Astrocyte (in vitro differentiated cells and primary cell): ENCODE measurements around the gene GPA33. TPM values are rescaled to one million over a fixed set of nuclear protein-coding genes. Genes with fewer than 3 reads are reported as not detected.
"Not testable (repeated sequence)": the region's sequence is repeated elsewhere in the genome, so short reads cannot be mapped to it uniquely, and the experiment has no call there.

Experiments
- DNase-seq: peaks from one replicate; pipeline ENCODE4 v3.0.0-alpha.2; 2010; ENCODE audit warnings: low read depth
- FAIRE-seq: peaks from 2 replicates; lab custom pipeline; 2011; peaks lifted over from hg19 to GRCh38; lab: Jason Lieb, UNC
- H2AFZ ChIP-seq: 2 replicates; pipeline ENCODE4 v1.6.0; 2012; ENCODE audit warnings: low read depth, low read length, inconsistent platforms
- H3K27ac ChIP-seq: 2 replicates; pipeline ENCODE4 v1.5.1; 2011; ENCODE audit warnings: low read depth, low read length, inconsistent platforms
- H3K27me3 ChIP-seq: 2 replicates; pipeline ENCODE4 v1.6.0; 2011; ENCODE audit warnings: low read length, inconsistent platforms; ENCODE audit not compliant: insufficient read depth
- H3K36me3 ChIP-seq: 2 replicates; pipeline ENCODE4 v1.5.1; 2011; ENCODE audit warnings: low read length, inconsistent platforms; ENCODE audit not compliant: insufficient read depth
- H3K4me1 ChIP-seq: 2 replicates; pipeline ENCODE4 v1.5.1; 2011; ENCODE audit warnings: low read length, inconsistent platforms; ENCODE audit not compliant: insufficient read depth
- H3K4me2 ChIP-seq: 2 replicates; pipeline ENCODE4 v1.6.0; 2012; ENCODE audit warnings: low read length, inconsistent platforms
- H3K4me3 ChIP-seq: 2 replicates; pipeline ENCODE4 v1.5.1; 2011; ENCODE audit warnings: low read depth, mild to moderate bottlenecking, low read length, inconsistent platforms; ENCODE audit not compliant: insufficient read depth
- H3K79me2 ChIP-seq: 2 replicates; pipeline ENCODE4 v1.6.0; 2012; ENCODE audit warnings: mild to moderate bottlenecking, low read length, inconsistent platforms; ENCODE audit not compliant: insufficient read depth
- H3K9ac ChIP-seq: 2 replicates; pipeline ENCODE4 v1.6.0; 2012; ENCODE audit warnings: mild to moderate bottlenecking, low read length, inconsistent platforms
- H3K9me3 ChIP-seq: 2 replicates; pipeline ENCODE4 v1.5.1; 2012; ENCODE audit warnings: low read depth, mild to moderate bottlenecking, low read length, inconsistent platforms; ENCODE audit not compliant: insufficient read depth
- H4K20me1 ChIP-seq: 2 replicates; pipeline ENCODE4 v1.6.0; 2012; ENCODE audit warnings: low read length, inconsistent platforms; ENCODE audit not compliant: insufficient read depth
- H3K27ac Mint-ChIP-seq: one replicate; pipeline ENCODE4 v1.8.0; 2021; ENCODE audit warnings: mild to moderate bottlenecking, mixed read lengths; ENCODE audit not compliant: unreplicated experiment
- H3K27me3 Mint-ChIP-seq: one replicate; pipeline ENCODE4 v1.8.0; 2021; ENCODE audit warnings: low read depth, mixed read lengths; ENCODE audit not compliant: unreplicated experiment
- H3K36me3 Mint-ChIP-seq: one replicate; pipeline ENCODE4 v1.8.0; 2021; ENCODE audit warnings: low read depth, mixed read lengths; ENCODE audit not compliant: unreplicated experiment
- H3K4me1 Mint-ChIP-seq: one replicate; pipeline ENCODE4 v1.8.0; 2021; ENCODE audit warnings: low read depth, mixed read lengths; ENCODE audit not compliant: unreplicated experiment
- H3K4me3 Mint-ChIP-seq: one replicate; pipeline ENCODE4 v1.8.0; 2021; ENCODE audit warnings: mild to moderate bottlenecking, moderate library complexity, mixed read lengths; ENCODE audit not compliant: unreplicated experiment
- H3K9me3 Mint-ChIP-seq: one replicate; pipeline ENCODE4 v1.8.0; 2021; ENCODE audit warnings: mild to moderate bottlenecking, mixed read lengths; ENCODE audit not compliant: unreplicated experiment
- EZH2 ChIP-seq: IDR thresholded peaks from 2 replicates; pipeline ENCODE4 v1.6.1; 2012; ENCODE audit warnings: mild to moderate bottlenecking, low read length, inconsistent platforms; ENCODE audit not compliant: insufficient read depth
- total RNA-seq: library from RNA; stranded (reverse); gene quantifications from 2 replicates; pipeline ENCODE4 v1.2.1, GENCODE V29; 2021
- TF ChIP-seq, protein P1 (sequence below): IDR thresholded peaks from 2 replicates; pipeline ENCODE4 v1.5.1; 2011; ENCODE audit warnings: low read depth, mild to moderate bottlenecking, inconsistent platforms, low read length, moderate library complexity; ENCODE audit not compliant: insufficient read depth

GPA33 gene
- total RNA-seq, 1 donor from 2014 or later = 1.2 TPM

DNA sequence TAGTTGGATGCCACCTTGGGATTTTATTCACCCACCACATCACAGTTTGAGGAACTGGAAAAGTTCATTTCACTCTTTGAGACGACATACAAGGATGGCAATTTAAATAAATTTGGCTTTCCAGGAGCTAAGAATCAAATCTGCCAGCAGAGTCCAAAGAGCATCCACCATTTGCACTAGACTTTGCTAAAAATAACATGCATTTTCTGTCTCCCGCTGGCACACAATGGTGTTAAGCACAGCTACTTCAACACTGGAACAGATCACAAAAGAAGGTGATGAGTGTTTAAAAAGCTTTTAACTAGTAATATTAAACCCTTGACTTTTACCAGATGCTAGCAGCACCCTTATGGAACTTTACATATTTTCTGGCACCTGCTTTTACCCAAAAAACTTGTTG, 56.5 kb downstream of the GPA33 start:
- Mint-ChIP-seq H3K36me3 (no peaks in the 10 kb centered on the region), H3K4me3 (no peak overlapping the region), H3K9me3 (peaks cover 3% of the 10 kb centered on the region), H3K27me3 (peaks cover 2% of the 10 kb centered on the region), H3K4me1 (no peaks in the 10 kb centered on the region), H3K27ac (no peak overlapping the region)
- no peak for DNase-seq
- no peak overlapping the region for H2AFZ ChIP-seq
- no peaks in the 10 kb centered on the region for H3K4me1 ChIP-seq
- H3K9me3 ChIP-seq = no peaks in the 10 kb centered on the region
- no peaks in the 10 kb centered on the region for H3K79me2 ChIP-seq
- no peak for TF ChIP-seq EZH2
- TF ChIP-seq, protein P1, sequence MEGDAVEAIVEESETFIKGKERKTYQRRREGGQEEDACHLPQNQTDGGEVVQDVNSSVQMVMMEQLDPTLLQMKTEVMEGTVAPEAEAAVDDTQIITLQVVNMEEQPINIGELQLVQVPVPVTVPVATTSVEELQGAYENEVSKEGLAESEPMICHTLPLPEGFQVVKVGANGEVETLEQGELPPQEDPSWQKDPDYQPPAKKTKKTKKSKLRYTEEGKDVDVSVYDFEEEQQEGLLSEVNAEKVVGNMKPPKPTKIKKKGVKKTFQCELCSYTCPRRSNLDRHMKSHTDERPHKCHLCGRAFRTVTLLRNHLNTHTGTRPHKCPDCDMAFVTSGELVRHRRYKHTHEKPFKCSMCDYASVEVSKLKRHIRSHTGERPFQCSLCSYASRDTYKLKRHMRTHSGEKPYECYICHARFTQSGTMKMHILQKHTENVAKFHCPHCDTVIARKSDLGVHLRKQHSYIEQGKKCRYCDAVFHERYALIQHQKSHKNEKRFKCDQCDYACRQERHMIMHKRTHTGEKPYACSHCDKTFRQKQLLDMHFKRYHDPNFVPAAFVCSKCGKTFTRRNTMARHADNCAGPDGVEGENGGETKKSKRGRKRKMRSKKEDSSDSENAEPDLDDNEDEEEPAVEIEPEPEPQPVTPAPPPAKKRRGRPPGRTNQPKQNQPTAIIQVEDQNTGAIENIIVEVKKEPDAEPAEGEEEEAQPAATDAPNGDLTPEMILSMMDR = no peak
- no peaks in the 10 kb centered on the region for H4K20me1 ChIP-seq
- no peak overlapping the region for H3K9ac ChIP-seq
- no peak for FAIRE-seq
- H3K36me3 ChIP-seq = no peaks in the 10 kb centered on the region
- no peak overlapping the region for H3K27ac ChIP-seq
- no peak overlapping the region for H3K4me2 ChIP-seq
- H3K4me3 ChIP-seq = no peak overlapping the region
- H3K27me3 ChIP-seq = peaks cover 2% of the 10 kb centered on the region

DNA sequence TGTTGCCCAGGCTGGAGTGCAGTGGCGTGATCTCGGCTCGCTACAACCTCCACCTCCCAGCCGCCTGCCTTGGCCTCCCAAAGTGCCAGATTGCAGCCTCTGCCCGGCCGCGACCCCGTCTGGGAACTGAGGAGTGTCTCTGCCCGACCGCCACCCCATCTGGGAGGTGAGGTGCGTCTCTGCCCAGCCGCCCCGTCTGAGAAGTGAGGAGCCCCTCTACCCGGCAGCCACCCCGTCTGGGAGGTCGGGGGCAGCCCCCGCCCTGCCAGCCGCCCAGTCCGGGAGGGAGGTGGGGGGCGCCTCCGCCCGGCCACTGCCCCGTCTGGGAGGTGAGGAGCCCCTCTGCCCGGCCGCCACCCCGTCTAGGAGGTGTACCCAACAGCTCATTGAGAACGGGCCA, 60.6 kb downstream of the GPA33 start:
- not testable (repeated sequence) for FAIRE-seq, H3K27me3 ChIP-seq, DNase-seq

DNA sequence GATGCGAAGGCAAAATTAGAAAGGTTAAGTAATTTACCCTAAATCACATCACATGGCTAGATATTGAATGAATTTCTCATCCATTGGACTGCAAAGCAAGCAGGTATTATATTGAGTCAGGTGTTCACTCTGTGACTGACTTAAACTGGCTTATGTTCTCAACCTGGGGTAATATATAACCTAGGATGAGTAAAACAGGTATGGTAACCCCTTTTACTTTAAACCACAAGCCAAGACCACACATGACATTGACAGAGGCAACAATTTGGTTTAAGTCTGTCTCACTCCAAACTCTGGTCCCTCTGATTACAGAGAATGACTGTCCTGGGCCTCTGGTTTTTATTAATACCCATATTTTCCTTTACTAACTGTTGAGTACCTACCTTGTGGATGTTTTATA, 67.8 kb downstream of the GPA33 start:
- no peaks in the 10 kb centered on the region for H3K4me1 ChIP-seq
- H3K36me3 Mint-ChIP-seq = no peaks in the 10 kb centered on the region
- TF ChIP-seq, protein P1 = no peak
- no peaks in the 10 kb centered on the region for H3K4me1 Mint-ChIP-seq
- H4K20me1 ChIP-seq = no peaks in the 10 kb centered on the region
- peaks cover 10% of the 10 kb centered on the region for H3K27me3 Mint-ChIP-seq
- peaks cover 4% of the 10 kb centered on the region for H3K9me3 Mint-ChIP-seq
- H3K36me3 ChIP-seq = no peaks in the 10 kb centered on the region
- no peak for FAIRE-seq
- no peak overlapping the region for H3K4me2 ChIP-seq
- H2AFZ ChIP-seq = no peak overlapping the region
- H3K79me2 ChIP-seq = no peaks in the 10 kb centered on the region
- no peak overlapping the region for H3K9ac ChIP-seq
- DNase-seq = no peak
- no peak overlapping the region for H3K27ac Mint-ChIP-seq
- no peaks in the 10 kb centered on the region for H3K27me3 ChIP-seq
- H3K4me3 ChIP-seq = no peak overlapping the region
- H3K4me3 Mint-ChIP-seq = no peak overlapping the region
- H3K9me3 ChIP-seq = no peaks in the 10 kb centered on the region
- H3K27ac ChIP-seq = no peak overlapping the region

More for the DNA sequence above, 60.6 kb downstream of the GPA33 start:
- H3K4me3 ChIP-seq, H3K27me3 Mint-ChIP-seq, H3K4me2 ChIP-seq, H3K27ac ChIP-seq, H3K79me2 ChIP-seq, H3K36me3 Mint-ChIP-seq, H3K4me1 ChIP-seq, H3K9ac ChIP-seq, H3K4me1 Mint-ChIP-seq, H3K9me3 ChIP-seq, H4K20me1 ChIP-seq, H3K27ac Mint-ChIP-seq, H2AFZ ChIP-seq, H3K9me3 Mint-ChIP-seq, H3K36me3 ChIP-seq, H3K4me3 Mint-ChIP-seq: not testable (repeated sequence)
